CD14-positive monocyte (primary cell): ENCODE results near the gene CSF3. TPM values are rescaled to one million over a fixed set of nuclear protein-coding genes. Genes with fewer than 3 reads are reported as not detected.

ENCODE experiments used
- DNase-seq, 3 donors: peaks; one replicate each; pipeline ENCODE4 v3.0.0-alpha.2; 2011 to 2022
- H2AFZ ChIP-seq: 2 replicates; pipeline ENCODE4 v1.6.0; 2012; ENCODE audit warnings: mild to moderate bottlenecking, low read depth, low read length, inconsistent platforms; ENCODE audit not compliant: insufficient read depth, poor library complexity, severe bottlenecking
- H3K27ac ChIP-seq, 2 donors: 1 replicate in 1 of 2; 2 replicates in 1 of 2; pipeline ENCODE4 v1.5.1; 2012 to 2013; ENCODE audit warnings: low read length in 2 of 2, control low read depth in 1 of 2, inconsistent platforms in 1 of 2, low read depth in 1 of 2, mild to moderate bottlenecking in 1 of 2
- H3K27me3 ChIP-seq, 2 donors: one replicate each; pipeline versions ENCODE4 v1.6.0 to v1.6.1; 2011 to 2013; ENCODE audit warnings: low read length in 2 of 2; ENCODE audit not compliant: control insufficient read depth in 2 of 2, insufficient read depth in 2 of 2
- H3K36me3 ChIP-seq, 2 donors: replicated peaks in 1 of 2; 1 replicate in 1 of 2; 2 replicates in 1 of 2; pipeline versions ENCODE4 v1.5.1 to v1.6.1; 2012 to 2013; ENCODE audit warnings: low read length in 2 of 2, control low read depth in 1 of 2, inconsistent platforms in 1 of 2, mild to moderate bottlenecking in 1 of 2; ENCODE audit not compliant: insufficient read depth in 2 of 2, control insufficient read depth in 1 of 2
- H3K4me1 ChIP-seq, 2 donors: 1 replicate in 1 of 2; 2 replicates in 1 of 2; pipeline versions ENCODE4 v1.5.1 to v1.6.1; 2012 to 2013; ENCODE audit warnings: low read length in 2 of 2, control low read depth in 1 of 2, inconsistent platforms in 1 of 2, mild to moderate bottlenecking in 1 of 2, moderate library complexity in 1 of 2; ENCODE audit not compliant: insufficient read depth in 2 of 2, control insufficient read depth in 1 of 2
- H3K4me2 ChIP-seq: replicated peaks from 2 replicates; pipeline ENCODE3; 2012; ENCODE audit warnings: low read length, moderate library complexity, mild to moderate bottlenecking; ENCODE audit not compliant: poor library complexity, severe bottlenecking; ENCODE audit errors: extremely low read depth
- H3K4me3 ChIP-seq, 3 experiments: fragments of 200-600 bp in 1 of 3; sonication (generic) in 1 of 3; replicated peaks in 1 of 3; 1 replicate in 2 of 3; 2 replicates in 1 of 3; pipeline ENCODE4 v1.5.1; 2011 to 2013; ENCODE audit warnings: low read length in 3 of 3, mild to moderate bottlenecking in 3 of 3, control low read depth in 2 of 3, low read depth in 2 of 3, inconsistent platforms in 1 of 3, moderate library complexity in 1 of 3
- H3K79me2 ChIP-seq: 2 replicates; pipeline ENCODE4 v1.6.0; 2012; ENCODE audit warnings: mild to moderate bottlenecking, control low read depth, inconsistent platforms, low read length, moderate library complexity; ENCODE audit not compliant: insufficient read depth
- H3K9ac ChIP-seq: 2 replicates; pipeline ENCODE4 v1.6.0; 2017; ENCODE audit warnings: low read length, mild to moderate bottlenecking; ENCODE audit not compliant: insufficient read depth, poor library complexity, severe bottlenecking
- H3K9me3 ChIP-seq, 2 donors: replicated peaks in 1 of 2; 1 replicate in 1 of 2; 2 replicates in 1 of 2; pipeline versions ENCODE4 v1.5.1 to v1.6.1; 2012 to 2013; ENCODE audit warnings: low read length in 2 of 2, control low read depth in 1 of 2; ENCODE audit not compliant: control insufficient read depth in 1 of 2, insufficient read depth in 1 of 2
- H4K20me1 ChIP-seq: 2 replicates; pipeline ENCODE4 v1.6.0; 2012; ENCODE audit warnings: mild to moderate bottlenecking, low read length, control low read depth, moderate library complexity; ENCODE audit not compliant: insufficient read depth
- H3K27ac Mint-ChIP-seq, 7 donors: one replicate each; pipeline ENCODE4 v1.8.0; 2020; ENCODE audit warnings: mild to moderate bottlenecking in 7 of 7, mixed read lengths in 7 of 7, moderate library complexity in 6 of 7, inconsistent platforms in 2 of 7
- H3K27me3 Mint-ChIP-seq, 3 donors: one replicate each; pipeline ENCODE4 v1.8.0; 2021 to 2022; ENCODE audit warnings: low read depth in 3 of 3, mild to moderate bottlenecking in 3 of 3, mixed read lengths in 3 of 3, moderate library complexity in 3 of 3, inconsistent platforms in 1 of 3
- H3K36me3 Mint-ChIP-seq, 2 donors: one replicate each; pipeline ENCODE4 v1.8.0; 2020; ENCODE audit warnings: mixed read lengths in 2 of 2, inconsistent platforms in 1 of 2, mild to moderate bottlenecking in 1 of 2
- H3K4me1 Mint-ChIP-seq: one replicate; pipeline ENCODE4 v1.8.0; 2020; ENCODE audit warnings: mild to moderate bottlenecking, mixed read lengths
- H3K4me3 Mint-ChIP-seq, 2 donors: one replicate each; pipeline ENCODE4 v1.8.0; 2020; ENCODE audit warnings: mild to moderate bottlenecking in 2 of 2, mixed read lengths in 2 of 2, moderate library complexity in 1 of 2
- H3K9me3 Mint-ChIP-seq, 7 donors: one replicate each; pipeline ENCODE4 v1.8.0; 2020 to 2022; ENCODE audit warnings: mixed read lengths in 7 of 7, mild to moderate bottlenecking in 6 of 7, moderate library complexity in 6 of 7, inconsistent platforms in 2 of 7
- CTCF ChIP-seq: fragments of 200-600 bp; IDR thresholded peaks from one replicate; pipeline ENCODE4 v1.8.0; 2022; ENCODE audit warnings: antibody characterized with exemption, mild to moderate bottlenecking
- WGBS: methylation state at CpG from one replicate; pipeline ENCODE4 v1.1.5; 2013; ENCODE audit warnings: missing lambda C conversion rate; ENCODE audit not compliant: insufficient coverage; 5-methylcytosine and 5-hydroxymethylcytosine counted together
- intact Hi-C, 2 donors: fragments of 100-400 bp; cut with micrococcal nuclease; formaldehyde crosslinking; loops; one replicate each; pipeline versions ENCODE4 v1.15.0 to v1.15.1; 2023
- polyA plus RNA-seq, 3 donors: library from polyadenylated mRNA; depleted of rRNA in 1 of 3; unstranded in 2 of 3; stranded (reverse) in 1 of 3; fragments of 300-500 nt in 2 of 3; fragments of >200 nt in 1 of 3; fragmentation: Illumina TruSeq in 2 of 3; gene quantifications; 1 replicate in 2 of 3; 2 replicates in 1 of 3; pipeline ENCODE4 v1.2.3, GENCODE V29; 2012 to 2021

The CSF3 gene
- polyA plus RNA-seq, 3 donors: not detected

- Mint-ChIP-seq H3K4me1 (peaks cover 25% of the 10 kb centered on the region), H3K9me3 (peaks cover 0 to 2% (median 0%) of the 10 kb centered on the region in 7 donors), H3K27me3 (peaks cover 9 to 10% (median 10%) of the 10 kb centered on the region in 3 donors), H3K27ac (no peak overlapping the region), H3K36me3 (no peaks in the 10 kb centered on the region), H3K4me3 (no peak overlapping the region)
- no peaks in the 10 kb centered on the region for H4K20me1 ChIP-seq
- no peak overlapping the region for H3K9ac ChIP-seq
- TF ChIP-seq CTCF: no peak
- no CpG with 5 or more reads among the region's 8 CpGs for WGBS
- H3K4me3 ChIP-seq: no peak overlapping the region
- no peak overlapping the region for H3K4me2 ChIP-seq
- intact Hi-C loops: no loop called here
- DNase-seq: peak in 1 of 3 donors; percentile 2
- peaks cover 12% of the 10 kb centered on the region for H3K79me2 ChIP-seq
- H2AFZ ChIP-seq: peak overlapping the region; percentile 36
- peaks cover 0 to 4% of the 10 kb centered on the region in 2 donors for H3K27me3 ChIP-seq
- no peak overlapping the region for H3K27ac ChIP-seq
- peaks cover 16 to 29% of the 10 kb centered on the region in 2 donors for H3K4me1 ChIP-seq
- H3K36me3 ChIP-seq: no peaks in the 10 kb centered on the region
- no peaks in the 10 kb centered on the region for H3K9me3 ChIP-seq
These were observed 43.0 kb downstream of the CSF3 start for GRCh38 chr17:40058186-40058784.

- Histone ChIP-seq H3K9ac (no peak overlapping the region), H3K4me1 (peaks cover 15 to 29% of the 10 kb centered on the region in 2 donors), H3K27ac (no peak overlapping the region), H3K27me3 (peaks cover 0 to 4% of the 10 kb centered on the region in 2 donors), H2AFZ (no peak overlapping the region), H3K36me3 (no peaks in the 10 kb centered on the region), H3K4me3 (no peak overlapping the region), H3K9me3 (no peaks in the 10 kb centered on the region), H3K79me2 (peaks cover 12% of the 10 kb centered on the region), H4K20me1 (peaks cover 4% of the 10 kb centered on the region), H3K4me2 (no peak overlapping the region)
- Mint-ChIP-seq H3K4me1 (peaks cover 25% of the 10 kb centered on the region), H3K36me3 (no peaks in the 10 kb centered on the region), H3K27ac (no peak overlapping the region), H3K4me3 (no peak overlapping the region), H3K27me3 (peaks cover 10 to 11% (median 10%) of the 10 kb centered on the region in 3 donors), H3K9me3 (peaks cover 0 to 2% (median 0%) of the 10 kb centered on the region in 7 donors)
- no peak for DNase-seq
- intact Hi-C loops: no loop called here
- TF ChIP-seq CTCF: no peak
- WGBS: no CpG with 5 or more reads among the region's 1 CpG
These were observed 43.6 kb downstream of the CSF3 start for GRCh38 chr17:40058865-40059264.
